A673 (cell line): ENCODE measurements around the gene CFAP141. TPM values are rescaled to one million over a fixed set of nuclear protein-coding genes. Genes with fewer than 3 reads are reported as not detected.
A peak's percentile ranks its signal among the peaks of the same experiment; 100 is the strongest.

Source experiments
- BruUV-seq: library from RNA; stranded (reverse); fragments of 400-500 nt; replicated peaks from 2 replicates; lab custom pipeline; 2021; lab: Mats Ljungman, UMichigan
- CTCF ChIA-PET: fragments of 300-600 bp; sonication (Branson Sonifier 250); formaldehyde crosslinking; loops from one replicate; lab custom pipeline; 2022; ENCODE audit warnings: antibody characterized with exemption; lab: Charles Lee
- POLR2A ChIA-PET: fragments of 300-600 bp; sonication (Branson Sonifier 250); formaldehyde crosslinking; loops from one replicate; lab custom pipeline; 2022; ENCODE audit warnings: antibody characterized with exemption; ENCODE audit not compliant: low non-redundant PET; lab: Charles Lee
- DNase-seq: peaks from one replicate; pipeline ENCODE4 v3.0.0-alpha.2; 2015; ENCODE audit warnings: low spot score
- H3K27ac ChIP-seq: fragments of 200-600 bp; sonication (generic); 2 replicates; pipeline ENCODE4 v1.5.1; 2016; ENCODE audit warnings: mixed run types, low read depth, mild to moderate bottlenecking, mixed read lengths, antibody characterized with exemption, low read length; ENCODE audit not compliant: poor library complexity, severe bottlenecking
- H3K27me3 ChIP-seq: fragments of 200-600 bp; sonication (generic); replicated peaks from 2 replicates; pipeline ENCODE4 v1.6.1; 2017; ENCODE audit warnings: mixed run types, low read depth, mild to moderate bottlenecking, mixed read lengths, antibody characterized with exemption, low read length; ENCODE audit not compliant: insufficient read depth, poor library complexity
- H3K36me3 ChIP-seq: fragments of 200-600 bp; sonication (generic); 2 replicates; pipeline ENCODE4 v1.6.1; 2016; ENCODE audit warnings: mixed run types, mild to moderate bottlenecking, mixed read lengths, antibody characterized with exemption, low read length; ENCODE audit not compliant: insufficient read depth, poor library complexity, severe bottlenecking
- H3K4me1 ChIP-seq: fragments of 200-600 bp; sonication (generic); 2 replicates; pipeline ENCODE4 v1.6.1; 2017; ENCODE audit warnings: mixed run types, mild to moderate bottlenecking, mixed read lengths, antibody characterized with exemption, low read length; ENCODE audit not compliant: insufficient read depth, poor library complexity, severe bottlenecking
- H3K4me3 ChIP-seq: fragments of 200-600 bp; sonication (generic); 2 replicates; pipeline ENCODE4 v1.5.1; 2016; ENCODE audit warnings: low read depth, mixed run types, mild to moderate bottlenecking, mixed read lengths, low read length; ENCODE audit not compliant: poor library complexity, severe bottlenecking
- H3K9me3 ChIP-seq: fragments of 200-600 bp; sonication (generic); 2 replicates; pipeline ENCODE4 v1.6.1; 2016; ENCODE audit warnings: mixed run types, low read depth, mild to moderate bottlenecking, mixed read lengths, antibody characterized with exemption, low read length; ENCODE audit not compliant: poor library complexity, severe bottlenecking
- CTCF ChIP-seq: fragments of 300-800, 200-600 bp; sonication (generic); conservative IDR thresholded peaks from 2 replicates; pipeline ENCODE4 v1.5.1; 2017; ENCODE audit warnings: low read depth, mild to moderate bottlenecking, antibody characterized with exemption, low read length, moderate library complexity, mixed read lengths
- EZH2 ChIP-seq: fragments of 200-600 bp; sonication (generic); IDR thresholded peaks from 2 replicates; pipeline ENCODE4 v1.6.1; 2017; ENCODE audit warnings: borderline replicate concordance, low read depth, mild to moderate bottlenecking, mixed read lengths, antibody characterized with exemption, low read length; ENCODE audit not compliant: poor library complexity, severe bottlenecking
- intact Hi-C: fragments of 100-400 bp; cut with micrococcal nuclease; formaldehyde crosslinking; loops from one replicate; pipeline ENCODE4 v1.10.0; 2022; ENCODE audit not compliant: unreplicated experiment
- total RNA-seq: library from RNA; stranded (reverse); gene quantifications from 2 replicates; pipeline ENCODE4 v1.2.3, GENCODE V29; 2021

CFAP141 gene
- total RNA-seq, 1 experiment from 2014 or later, result not detected

GRCh38 chr1:154178911-154179811, 27.0 kb downstream of the CFAP141 start:
- no TSS peak for BruUV-seq
- Histone ChIP-seq H3K36me3 (peaks cover 35% of the 10 kb centered on the region), H3K9me3 (no peaks in the 10 kb centered on the region), H3K4me1 (peaks cover 52% of the 10 kb centered on the region), H3K4me3 (peak overlapping the region; percentile 23), H3K27ac (peak overlapping the region; percentile 41), H3K27me3 (no peaks in the 10 kb centered on the region)
- ChIA-PET POLR2A (interaction anchor here (0.6 kb wide), 1 partner anchor 33 kb away, joined by 6 read pairs; no protein-coding TSS in a partner anchor), CTCF (no interaction called here)
- intact Hi-C loops, result no loop called here
- TF ChIP-seq EZH2 (no peak), CTCF (no peak)
- DNase-seq, result peak; percentile 54

- Histone ChIP-seq H3K4me3 (no peak overlapping the region), H3K9me3 (no peaks in the 10 kb centered on the region), H3K27ac (peak overlapping the region; percentile 41), H3K36me3 (peaks cover 38% of the 10 kb centered on the region), H3K4me1 (peaks cover 49% of the 10 kb centered on the region), H3K27me3 (no peaks in the 10 kb centered on the region)
- no TSS peak for BruUV-seq
- no peak for TF ChIP-seq CTCF
- TF ChIP-seq EZH2, result no peak
- intact Hi-C loops, result no loop called here
- ChIA-PET POLR2A (no interaction called here), CTCF (no interaction called here)
- no peak for DNase-seq
Observed at GRCh38 chr1:154178013-154178412, 28.1 kb downstream of the CFAP141 start.

GRCh38 chr1:154176337-154176736, 29.8 kb downstream of the CFAP141 start:
- intact Hi-C loops, result no loop called here
- H3K4me3 ChIP-seq, result no peak overlapping the region
- ChIA-PET CTCF (interaction anchor here (0.6 kb wide), 1 partner anchor 150 kb away, joined by 3 read pairs; no protein-coding TSS in a partner anchor), POLR2A (no interaction called here)
- no TSS peak for BruUV-seq
- peak; percentile 61 for DNase-seq
- H3K9me3 ChIP-seq, result no peaks in the 10 kb centered on the region
- H3K27me3 ChIP-seq, result no peaks in the 10 kb centered on the region
- peaks cover 48% of the 10 kb centered on the region for H3K4me1 ChIP-seq
- no peak overlapping the region for H3K27ac ChIP-seq
- peaks cover 55% of the 10 kb centered on the region for H3K36me3 ChIP-seq
- no peak for TF ChIP-seq EZH2
- no peak for TF ChIP-seq CTCF
